ENCODE results near the gene LIMS2. TPM values are rescaled to one million over a fixed set of nuclear protein-coding genes. Genes with fewer than 3 reads are reported as not detected.

Gene LIMS2
- total RNA-seq, 2 experiments from 2014 or later = 6.1 to 7.0 TPM

DNA sequence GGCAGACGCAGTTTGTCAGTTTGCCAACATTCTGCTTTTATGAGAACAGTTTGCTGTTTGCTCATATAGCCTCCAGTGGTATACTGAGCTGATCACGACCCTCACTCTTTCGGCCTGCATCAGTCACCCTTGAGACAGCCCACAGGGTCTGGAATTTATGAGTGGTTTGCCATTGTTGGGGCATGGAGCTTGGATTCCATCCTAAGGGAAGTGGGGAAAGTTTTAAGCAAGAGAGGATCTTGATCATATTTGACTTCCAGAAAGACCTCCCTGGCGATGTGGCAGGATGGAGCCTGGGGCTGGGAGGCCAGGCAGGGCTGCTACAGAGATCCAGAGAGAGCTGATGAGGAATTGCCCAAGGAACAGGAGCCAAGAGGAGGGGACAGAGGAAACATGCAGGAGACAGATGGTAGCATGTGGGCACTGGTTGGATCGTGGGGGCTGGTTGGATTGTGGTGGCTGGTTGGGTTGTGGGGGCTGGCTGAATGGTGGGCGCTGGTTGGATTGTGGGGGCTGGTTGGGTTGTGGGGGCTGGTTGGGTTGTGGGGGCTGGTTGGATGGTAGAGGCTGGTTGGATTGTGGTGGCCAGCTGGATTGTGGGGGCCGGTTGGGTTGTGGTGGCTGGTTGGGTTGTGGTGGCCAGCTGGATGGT, 56.7 kb downstream of the LIMS2 start:
- POLR2A ChIA-PET = no interaction called here
- DNase-seq (no peak), ATAC-seq (ENCODE audit: poor library complexity) (no peak)
- Mint-ChIP-seq H3K4me1 (ENCODE audit: low read depth) (peaks cover 32% of the 10 kb centered on the region), H3K36me3 (ENCODE audit: low read depth) (no peaks in the 10 kb centered on the region), H3K4me3 (no peak overlapping the region), H3K9me3 (no peaks in the 10 kb centered on the region), H3K27me3 (no peaks in the 10 kb centered on the region), H3K27ac (no peak overlapping the region)
- CTCF ChIA-PET = no interaction called here
- no peaks in the 10 kb centered on the region for H3K27me3 ChIP-seq (ENCODE audit: control insufficient read depth in 1 of 2, insufficient read depth in 2 of 2, low read length in 2 of 2)
- no peak overlapping the region for H3K4me3 ChIP-seq (ENCODE audit: low read length)
- H3K4me1 ChIP-seq (ENCODE audit: insufficient read depth, low read length) = peaks cover 3% of the 10 kb centered on the region
- no peaks in the 10 kb centered on the region for H3K36me3 ChIP-seq (ENCODE audit: insufficient read depth, low read length)
- intact Hi-C loops (cut with DNase I, micrococcal nuclease) = no loop called here
- H3K9me3 ChIP-seq (ENCODE audit: control insufficient read depth in 1 of 2, insufficient read depth in 1 of 2, low read length in 2 of 2) = peaks cover 2 to 3% of the 10 kb centered on the region in 2 experiments
- TF ChIP-seq, protein P1, sequence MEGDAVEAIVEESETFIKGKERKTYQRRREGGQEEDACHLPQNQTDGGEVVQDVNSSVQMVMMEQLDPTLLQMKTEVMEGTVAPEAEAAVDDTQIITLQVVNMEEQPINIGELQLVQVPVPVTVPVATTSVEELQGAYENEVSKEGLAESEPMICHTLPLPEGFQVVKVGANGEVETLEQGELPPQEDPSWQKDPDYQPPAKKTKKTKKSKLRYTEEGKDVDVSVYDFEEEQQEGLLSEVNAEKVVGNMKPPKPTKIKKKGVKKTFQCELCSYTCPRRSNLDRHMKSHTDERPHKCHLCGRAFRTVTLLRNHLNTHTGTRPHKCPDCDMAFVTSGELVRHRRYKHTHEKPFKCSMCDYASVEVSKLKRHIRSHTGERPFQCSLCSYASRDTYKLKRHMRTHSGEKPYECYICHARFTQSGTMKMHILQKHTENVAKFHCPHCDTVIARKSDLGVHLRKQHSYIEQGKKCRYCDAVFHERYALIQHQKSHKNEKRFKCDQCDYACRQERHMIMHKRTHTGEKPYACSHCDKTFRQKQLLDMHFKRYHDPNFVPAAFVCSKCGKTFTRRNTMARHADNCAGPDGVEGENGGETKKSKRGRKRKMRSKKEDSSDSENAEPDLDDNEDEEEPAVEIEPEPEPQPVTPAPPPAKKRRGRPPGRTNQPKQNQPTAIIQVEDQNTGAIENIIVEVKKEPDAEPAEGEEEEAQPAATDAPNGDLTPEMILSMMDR (IDR thresholded peaks at IDR 0.05) = no peak
- H3K27ac ChIP-seq (ENCODE audit: low read depth in 1 of 2, low read length in 2 of 2) = no peak overlapping the region

DNA sequence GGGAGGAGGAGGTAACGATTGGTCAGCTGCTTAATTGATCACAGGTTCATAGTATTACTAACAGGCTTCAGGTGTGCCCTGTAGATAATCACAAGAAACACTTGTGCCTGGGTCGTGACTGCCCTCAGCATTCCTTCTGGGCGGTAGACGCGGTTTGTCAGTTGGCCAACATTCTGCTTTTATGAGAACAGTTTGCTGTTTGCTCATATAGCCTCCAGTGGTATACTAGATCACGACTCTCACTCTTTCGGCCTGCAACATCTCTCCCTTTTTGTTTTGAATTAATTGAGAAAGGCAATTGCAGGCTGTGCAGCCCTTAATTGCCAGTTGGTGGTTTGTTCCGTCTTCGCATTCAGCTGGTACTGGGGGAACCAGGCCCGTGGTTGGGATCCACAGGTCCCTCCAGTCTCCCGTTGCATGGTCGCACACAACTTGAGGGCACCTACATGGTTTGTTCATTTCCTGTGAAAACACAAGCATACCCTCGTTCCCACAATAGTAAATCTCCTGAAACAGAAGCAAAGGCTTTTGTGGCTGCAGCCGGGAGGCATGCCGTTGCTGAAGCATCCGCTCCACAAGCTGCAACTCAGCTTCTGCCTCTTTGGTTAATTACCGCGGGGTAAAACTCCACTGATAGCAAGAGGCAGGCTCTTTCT, 59.7 kb downstream of the LIMS2 start:
- DNase-seq (peak in 2 of 14 experiments; percentile 32 to 46), ATAC-seq (ENCODE audit: poor library complexity) (peak; percentile 32)
- peak overlapping the region; percentile 77 for H3K27ac Mint-ChIP-seq
- intact Hi-C loops (cut with DNase I, micrococcal nuclease) = no loop called here
- no peak overlapping the region for H3K27ac ChIP-seq (ENCODE audit: low read depth in 1 of 2, low read length in 2 of 2)
- peaks cover 32% of the 10 kb centered on the region for H3K4me1 Mint-ChIP-seq (ENCODE audit: low read depth)
- no peaks in the 10 kb centered on the region for H3K36me3 Mint-ChIP-seq (ENCODE audit: low read depth)
- peaks cover 0 to 2% of the 10 kb centered on the region in 2 experiments for H3K27me3 ChIP-seq (ENCODE audit: control insufficient read depth in 1 of 2, insufficient read depth in 2 of 2, low read length in 2 of 2)
- peaks cover 6% of the 10 kb centered on the region for H3K9me3 Mint-ChIP-seq
- H3K4me3 Mint-ChIP-seq = peak overlapping the region; percentile 21
- CTCF ChIA-PET = interaction anchor here (1.2 kb wide), 1 partner anchor 24 kb away, joined by 4 read pairs; no protein-coding TSS in a partner anchor
- H3K36me3 ChIP-seq (ENCODE audit: insufficient read depth, low read length) = no peaks in the 10 kb centered on the region
- POLR2A ChIA-PET = interaction anchor here (0.9 to 1.2 kb wide), 2 partner anchors 24 to 27 kb away, joined by 3 to 4 read pairs; no protein-coding TSS in a partner anchor
- H3K4me1 ChIP-seq (ENCODE audit: insufficient read depth, low read length) = peaks cover 3% of the 10 kb centered on the region
- TF ChIP-seq, protein P1 (IDR thresholded peaks at IDR 0.05) = no peak
- H3K4me3 ChIP-seq (ENCODE audit: low read length) = no peak overlapping the region
- no peaks in the 10 kb centered on the region for H3K27me3 Mint-ChIP-seq
- H3K9me3 ChIP-seq (ENCODE audit: control insufficient read depth in 1 of 2, insufficient read depth in 1 of 2, low read length in 2 of 2) = peaks cover 9 to 22% of the 10 kb centered on the region in 2 experiments

DNA sequence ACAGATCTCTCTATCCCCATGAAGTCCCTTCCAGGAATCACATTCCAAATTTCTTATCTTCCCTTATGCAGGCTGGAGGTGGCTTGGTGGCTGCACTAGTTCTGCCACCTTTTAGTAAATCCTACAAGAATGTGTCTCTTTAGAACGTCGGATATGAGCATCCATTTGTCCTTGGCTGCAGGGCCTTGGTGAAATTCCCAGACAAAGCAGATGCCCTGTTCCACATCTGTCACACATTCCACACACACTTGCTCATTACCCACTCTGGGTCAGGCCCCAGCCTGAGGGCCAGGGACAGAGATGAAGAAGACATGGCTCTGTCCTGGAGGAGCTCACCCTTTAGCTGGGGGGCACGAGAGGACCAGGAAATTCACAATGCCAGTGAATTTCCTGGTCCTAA, 60.6 kb downstream of the LIMS2 start:
- H3K36me3 Mint-ChIP-seq (ENCODE audit: low read depth) = no peaks in the 10 kb centered on the region
- POLR2A ChIA-PET = interaction anchor here (1.0 to 1.6 kb wide), 2 partner anchors 22 to 87 kb away, joined by 3 to 8 read pairs; partner anchors contain the start of gene SFT2D3

More for the DNA sequence above, 60.6 kb downstream of the LIMS2 start:
- Histone ChIP-seq H3K4me1 (ENCODE audit: insufficient read depth, low read length) (peaks cover 3% of the 10 kb centered on the region), H3K9me3 (ENCODE audit: control insufficient read depth in 1 of 2, insufficient read depth in 1 of 2, low read length in 2 of 2) (peaks cover 9 to 19% of the 10 kb centered on the region in 2 experiments), H3K27me3 (ENCODE audit: control insufficient read depth in 1 of 2, insufficient read depth in 2 of 2, low read length in 2 of 2) (peaks cover 0 to 2% of the 10 kb centered on the region in 2 experiments), H3K36me3 (ENCODE audit: insufficient read depth, low read length) (no peaks in the 10 kb centered on the region), H3K4me3 (ENCODE audit: low read length) (no peak overlapping the region), H3K27ac (ENCODE audit: low read depth in 1 of 2, low read length in 2 of 2) (no peak overlapping the region)
- intact Hi-C loops (cut with DNase I, micrococcal nuclease) = no loop called here
- peak overlapping the region; percentile 77 for H3K27ac Mint-ChIP-seq
- TF ChIP-seq, protein P1 (IDR thresholded peaks at IDR 0.05) = no peak
- DNase-seq (no peak), ATAC-seq (ENCODE audit: poor library complexity) (no peak)
- no peaks in the 10 kb centered on the region for H3K27me3 Mint-ChIP-seq
- peaks cover 32% of the 10 kb centered on the region for H3K4me1 Mint-ChIP-seq (ENCODE audit: low read depth)
- CTCF ChIA-PET = interaction anchor here (1.3 kb wide), 1 partner anchor 35 kb away, joined by 3 read pairs; no protein-coding TSS in a partner anchor
- H3K4me3 Mint-ChIP-seq = peak overlapping the region; percentile 25
- H3K9me3 Mint-ChIP-seq = peaks cover 6% of the 10 kb centered on the region
